Smooth muscle cell of bladder (primary cell): Measurements from ENCODE around the gene CALML4. TPM values are rescaled to one million over a fixed set of nuclear protein-coding genes. Genes with fewer than 3 reads are reported as not detected.

Experiments
- total RNA-seq: library from RNA; depleted of rRNA; stranded (reverse); fragments of >200 nt; gene quantifications from 2 replicates; pipeline ENCODE4 v1.2.3, GENCODE V29; 2014

The CALML4 gene, protein sequence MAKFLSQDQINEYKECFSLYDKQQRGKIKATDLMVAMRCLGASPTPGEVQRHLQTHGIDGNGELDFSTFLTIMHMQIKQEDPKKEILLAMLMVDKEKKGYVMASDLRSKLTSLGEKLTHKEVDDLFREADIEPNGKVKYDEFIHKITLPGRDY
- total RNA-seq = 1.1 and 1.4 TPM in 2 replicates

DNA sequence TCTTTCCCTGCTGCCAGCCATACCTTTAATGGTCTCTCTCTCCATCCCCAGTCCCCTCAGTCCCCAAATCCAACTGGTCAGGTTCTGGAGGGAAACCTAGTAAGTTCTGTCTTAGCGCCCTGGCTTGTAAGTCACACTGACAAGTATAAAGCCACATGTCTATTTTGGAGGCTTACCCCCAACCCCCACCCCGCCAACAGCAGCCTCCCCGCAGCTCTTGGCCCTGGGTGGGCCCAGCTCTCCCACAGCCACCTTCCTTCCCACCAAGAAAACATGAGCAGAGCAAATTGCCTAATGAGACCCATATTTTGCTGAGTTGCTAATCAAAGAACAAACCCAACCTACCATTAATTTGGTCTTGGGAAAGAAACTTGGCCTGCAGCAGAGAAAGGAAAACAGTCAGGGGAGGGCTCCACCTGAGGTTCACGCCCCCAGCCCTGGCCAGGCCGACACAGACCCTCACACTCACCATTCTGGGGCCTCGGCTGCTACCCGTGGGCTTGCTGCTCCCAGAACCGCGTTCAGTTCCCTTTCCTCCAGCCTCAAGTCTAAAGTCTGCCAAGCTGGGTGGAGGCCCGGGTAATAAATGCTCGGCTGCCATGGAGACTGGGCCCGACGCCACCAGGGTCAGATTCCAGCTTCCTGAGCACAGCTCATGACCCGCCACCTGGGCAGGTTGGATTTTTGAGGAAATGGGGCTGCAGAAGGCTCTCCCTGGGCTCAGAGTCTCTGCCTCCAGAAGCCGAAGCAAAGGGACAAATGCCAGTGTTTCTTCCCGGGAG, at the start of gene CALML4:
TSS of gene CALML4 (minus strand) at position 557 of the 782 bp plus-strand sequence. CDS start at position 472, 85 bp downstream.

DNA sequence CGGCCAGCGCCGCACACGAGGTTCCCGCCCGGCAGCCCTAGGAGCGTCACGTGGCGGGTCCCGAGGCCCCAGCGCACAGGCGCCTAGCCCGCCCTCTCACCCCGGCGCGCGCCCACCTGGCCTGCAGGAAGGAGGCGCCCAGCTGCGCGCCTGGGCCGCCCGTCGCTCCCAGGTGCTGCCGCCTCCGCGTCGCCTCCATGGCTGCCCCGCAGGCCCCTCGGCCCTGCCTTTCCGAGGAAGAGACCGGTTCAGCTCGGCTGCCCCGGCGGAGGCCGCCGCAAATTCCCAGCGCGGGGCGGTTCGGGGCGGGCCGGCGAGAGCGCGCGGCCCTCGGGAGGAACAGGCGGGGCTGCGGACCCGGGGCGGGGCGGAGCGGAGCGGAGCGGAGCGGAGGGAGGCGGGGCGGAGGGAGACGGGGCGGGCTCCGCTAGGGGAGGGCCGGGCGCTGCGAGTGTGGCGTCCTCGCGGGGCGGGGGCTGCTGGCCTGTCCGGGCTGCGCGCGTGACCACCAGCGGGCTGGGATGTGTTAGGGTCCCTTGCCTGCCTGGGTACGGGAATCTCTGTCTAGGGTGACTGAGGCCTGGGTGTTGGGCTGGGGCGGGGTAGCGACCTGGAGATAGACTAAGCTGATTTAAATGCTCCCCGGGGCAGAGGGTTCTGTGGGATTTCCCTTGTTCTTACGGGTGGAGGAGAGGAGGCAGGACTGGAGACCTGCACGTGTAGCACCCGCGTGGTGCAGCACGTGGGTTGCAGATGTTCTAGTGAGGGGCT, 24.4 kb upstream of the CALML4 start, which contains the start of gene CLN6:
TSS of gene CLN6 (minus strand) at position 343 of the 771 bp plus-strand sequence. CDS start at position 199, 144 bp downstream.

Other genes starting within 250 kb of the CALML4 start
- gene PIAS1, start 151.0 kb downstream of the CALML4 start, total RNA-seq = 9.4 and 10.1 TPM in 2 replicates
- 5.0 and 6.7 TPM in 2 replicates for gene CLN6, start 24.4 kb upstream of the CALML4 start, total RNA-seq
- 34.9 and 44.1 TPM in 2 replicates for gene FEM1B, start 72.4 kb upstream of the CALML4 start, total RNA-seq
- gene ITGA11, start 226.8 kb upstream of the CALML4 start, total RNA-seq = 28.6 and 55.0 TPM in 2 replicates